Caki2 (cell line): ENCODE results near the gene CIAPIN1. TPM values are rescaled to one million over a fixed set of nuclear protein-coding genes. Genes with fewer than 3 reads are reported as not detected.

Experiments
- total RNA-seq: library from RNA; depleted of rRNA; stranded (reverse); fragments of >200 nt; shearing (Covaris generic); gene quantifications from 2 replicates; pipeline ENCODE4 v1.2.3, GENCODE V29; 2014; ENCODE audit warnings: low replicate concordance; rRNA removed

The CIAPIN1 gene
- total RNA-seq, 1 experiment from 2014 or later = 130 TPM

Other genes starting within 250 kb of the CIAPIN1 start
- 134 and 155 TPM in 2 replicates for gene ARL2BP, start 202.1 kb downstream of the CIAPIN1 start, total RNA-seq
- 17.0 and 21.3 TPM in 2 replicates for gene PLLP, start 162.7 kb downstream of the CIAPIN1 start, total RNA-seq
- not detected in 2 replicates for gene CCL22, start 88.6 kb downstream of the CIAPIN1 start, total RNA-seq
- gene CX3CL1, start 74.9 kb downstream of the CIAPIN1 start, total RNA-seq = 16.4 and 59.5 TPM in 2 replicates
- gene CCL17, start 42.6 kb downstream of the CIAPIN1 start, total RNA-seq = not detected in 2 replicates
- gene COQ9, start 94 bp upstream of the CIAPIN1 start, total RNA-seq = 92.2 and 114 TPM in 2 replicates
- 134 and 225 TPM in 2 replicates for gene POLR2C, start 15.3 kb upstream of the CIAPIN1 start, total RNA-seq
- gene DOK4, start 39.1 kb upstream of the CIAPIN1 start, total RNA-seq = 21.9 and 50.0 TPM in 2 replicates
- 22.2 and 23.1 TPM in 2 replicates for gene CCDC102A, start 89.2 kb upstream of the CIAPIN1 start, total RNA-seq
- gene ADGRG5, start 95.3 kb upstream of the CIAPIN1 start, total RNA-seq = not detected in 2 replicates
- 32.2 and 37.7 TPM in 2 replicates for gene ADGRG1, start 181.2 kb upstream of the CIAPIN1 start, total RNA-seq
- gene ADGRG3, start 220.9 kb upstream of the CIAPIN1 start, total RNA-seq = not detected in 2 replicates
- 0.35 TPM in 1 of 2 replicates, not detected in the other for gene DRC7, start 247.4 kb upstream of the CIAPIN1 start, total RNA-seq